Ecto neural progenitor cell (in vitro differentiated cells): Measurements from ENCODE around the gene CILP.
"Not testable (repeated sequence)": the region's sequence is repeated elsewhere in the genome, so short reads cannot be mapped to it uniquely, and the experiment has no call there.

ENCODE experiments used
- DNase-seq: peaks from one replicate; pipeline ENCODE4 v3.0.0-alpha.2; 2018; ENCODE audit warnings: low spot score

CILP gene, protein sequence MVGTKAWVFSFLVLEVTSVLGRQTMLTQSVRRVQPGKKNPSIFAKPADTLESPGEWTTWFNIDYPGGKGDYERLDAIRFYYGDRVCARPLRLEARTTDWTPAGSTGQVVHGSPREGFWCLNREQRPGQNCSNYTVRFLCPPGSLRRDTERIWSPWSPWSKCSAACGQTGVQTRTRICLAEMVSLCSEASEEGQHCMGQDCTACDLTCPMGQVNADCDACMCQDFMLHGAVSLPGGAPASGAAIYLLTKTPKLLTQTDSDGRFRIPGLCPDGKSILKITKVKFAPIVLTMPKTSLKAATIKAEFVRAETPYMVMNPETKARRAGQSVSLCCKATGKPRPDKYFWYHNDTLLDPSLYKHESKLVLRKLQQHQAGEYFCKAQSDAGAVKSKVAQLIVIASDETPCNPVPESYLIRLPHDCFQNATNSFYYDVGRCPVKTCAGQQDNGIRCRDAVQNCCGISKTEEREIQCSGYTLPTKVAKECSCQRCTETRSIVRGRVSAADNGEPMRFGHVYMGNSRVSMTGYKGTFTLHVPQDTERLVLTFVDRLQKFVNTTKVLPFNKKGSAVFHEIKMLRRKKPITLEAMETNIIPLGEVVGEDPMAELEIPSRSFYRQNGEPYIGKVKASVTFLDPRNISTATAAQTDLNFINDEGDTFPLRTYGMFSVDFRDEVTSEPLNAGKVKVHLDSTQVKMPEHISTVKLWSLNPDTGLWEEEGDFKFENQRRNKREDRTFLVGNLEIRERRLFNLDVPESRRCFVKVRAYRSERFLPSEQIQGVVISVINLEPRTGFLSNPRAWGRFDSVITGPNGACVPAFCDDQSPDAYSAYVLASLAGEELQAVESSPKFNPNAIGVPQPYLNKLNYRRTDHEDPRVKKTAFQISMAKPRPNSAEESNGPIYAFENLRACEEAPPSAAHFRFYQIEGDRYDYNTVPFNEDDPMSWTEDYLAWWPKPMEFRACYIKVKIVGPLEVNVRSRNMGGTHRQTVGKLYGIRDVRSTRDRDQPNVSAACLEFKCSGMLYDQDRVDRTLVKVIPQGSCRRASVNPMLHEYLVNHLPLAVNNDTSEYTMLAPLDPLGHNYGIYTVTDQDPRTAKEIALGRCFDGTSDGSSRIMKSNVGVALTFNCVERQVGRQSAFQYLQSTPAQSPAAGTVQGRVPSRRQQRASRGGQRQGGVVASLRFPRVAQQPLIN

GRCh38 chr15:65210770-65211481, at the start of gene CILP:
Gene CILP (minus strand): TSS chr15:65211473. CDS start chr15:65209755, 1,718 bp downstream.
- DNase-seq, result no peak

GRCh38 chr15:65260968-65261367, 49.7 kb upstream of the CILP start:
- no peak for DNase-seq

- DNase-seq, result no peak
These were observed 48.1 kb upstream of the CILP start for GRCh38 chr15:65259367-65259797.

DNA sequence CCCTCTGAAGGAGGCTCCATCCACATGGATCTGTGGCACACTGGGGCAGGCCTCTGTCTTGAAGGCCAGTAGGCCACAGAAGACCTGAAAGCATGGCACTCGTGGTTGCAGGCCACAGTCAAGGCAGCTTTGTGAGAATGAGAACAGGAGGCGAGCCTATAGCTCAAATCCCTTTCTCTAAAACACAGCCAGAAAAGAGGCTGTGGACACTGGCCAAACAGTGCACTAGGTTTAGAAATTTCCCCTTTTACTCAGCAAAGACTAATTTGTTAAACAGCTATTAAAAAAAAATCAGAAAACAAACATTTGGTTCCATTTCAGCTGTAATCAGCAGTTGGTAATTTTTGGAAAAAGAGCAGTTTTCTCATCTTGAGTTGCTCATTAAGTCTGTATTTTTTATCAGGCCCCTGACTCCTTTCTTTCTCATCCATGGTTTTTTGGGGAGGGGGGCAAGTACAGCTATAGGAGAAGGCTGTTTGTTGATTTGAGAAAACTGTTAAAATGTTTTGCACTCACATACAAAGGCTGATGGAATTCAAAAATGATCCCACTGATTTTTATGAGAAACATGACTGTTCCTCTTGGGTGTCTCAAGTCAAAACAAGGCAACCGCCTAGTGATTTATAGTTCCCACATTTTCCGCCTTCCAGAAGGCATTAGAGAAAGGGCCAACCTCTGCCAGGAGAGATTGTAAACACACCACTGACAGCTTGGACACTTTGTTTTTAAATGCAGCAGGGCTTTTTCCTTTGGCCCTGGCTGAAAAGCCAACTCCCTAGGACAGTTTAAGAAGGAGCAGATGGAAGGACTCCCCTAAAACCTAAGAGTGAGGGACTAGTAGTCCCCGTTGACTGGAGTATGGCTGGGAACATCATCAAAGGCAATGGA, 47.3 kb upstream of the CILP start:
- no peak for DNase-seq

DNA sequence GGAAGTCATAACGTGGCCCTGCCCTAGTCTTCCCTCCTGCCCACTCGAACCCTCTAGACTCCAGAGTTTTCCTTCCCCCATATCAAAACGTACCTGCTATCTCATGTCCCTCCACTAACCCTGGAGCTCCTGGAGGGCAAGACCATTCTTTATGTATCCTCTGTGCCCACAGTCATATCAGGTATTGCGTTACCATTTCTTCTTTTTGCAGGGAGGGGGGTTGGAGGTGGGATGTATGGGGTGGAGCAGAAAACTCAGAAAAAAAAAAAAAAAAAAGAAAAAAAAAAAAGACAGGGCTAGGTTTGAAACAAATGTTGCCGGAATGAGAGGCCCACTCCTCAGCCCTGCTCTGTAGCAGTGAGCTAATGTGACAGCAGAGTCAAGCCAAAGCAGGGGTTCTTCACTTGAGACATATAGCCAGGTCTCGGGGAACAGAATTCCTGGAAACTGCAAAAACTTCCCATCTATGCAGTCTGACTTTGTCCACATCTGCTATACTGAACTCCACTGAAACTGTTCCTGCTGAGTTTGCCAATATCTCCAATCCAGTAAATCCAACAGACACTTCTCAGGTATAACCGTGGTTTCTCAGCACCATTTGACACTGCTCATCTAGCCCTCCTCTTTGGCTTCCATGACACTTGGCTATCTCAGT, 44.3 kb upstream of the CILP start:
- no peak for DNase-seq

DNA sequence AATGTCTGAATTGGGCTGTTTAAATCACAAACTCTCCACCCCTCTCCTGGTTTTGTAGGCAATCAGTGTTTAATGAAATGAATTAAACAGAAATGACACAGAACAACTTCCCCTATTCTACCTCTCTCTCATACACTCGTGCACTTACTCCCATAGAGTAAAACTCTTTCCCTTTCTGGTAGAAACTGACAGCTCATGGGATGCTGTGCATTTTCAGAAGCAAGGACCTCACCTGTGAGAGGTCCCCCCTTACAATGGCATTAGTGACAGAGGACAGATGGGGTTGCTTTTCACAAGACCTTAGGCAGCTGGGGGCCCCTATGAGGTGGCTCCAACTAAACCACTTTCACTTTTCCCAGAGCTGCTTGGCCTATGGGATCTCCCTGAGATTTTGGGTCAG, 43.5 kb upstream of the CILP start:
- DNase-seq, result no peak

DNA sequence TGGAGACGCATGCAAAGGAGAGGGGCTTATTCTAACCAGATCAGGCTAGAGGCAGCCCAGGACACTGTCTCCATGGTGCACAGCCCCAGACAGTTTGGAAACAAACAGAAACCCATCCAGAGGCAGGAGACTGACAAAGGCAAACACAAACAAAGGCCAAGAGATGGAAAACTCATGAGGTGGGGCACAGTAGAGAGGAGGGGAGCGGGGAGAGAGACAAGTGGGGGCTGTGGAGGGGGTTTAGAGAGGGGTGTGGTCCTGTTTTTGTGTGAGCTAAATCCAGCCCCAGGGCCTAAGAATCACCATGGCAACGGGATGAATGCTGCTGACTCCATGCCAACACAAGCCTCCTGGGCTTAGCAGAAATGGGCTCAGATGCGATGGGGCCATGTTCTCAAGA, 43.1 kb upstream of the CILP start:
- peak; percentile 79 for DNase-seq

- DNase-seq, result no peak
These were observed 38.4 kb upstream of the CILP start for GRCh38 chr15:65249641-65250040.

- DNase-seq, result no peak
These were observed 37.4 kb upstream of the CILP start for GRCh38 chr15:65248511-65249255.

GRCh38 chr15:65246939-65247338, 35.7 kb upstream of the CILP start:
- DNase-seq, result no peak

GRCh38 chr15:65246026-65246714, 34.9 kb upstream of the CILP start:
- DNase-seq, result no peak

- DNase-seq, result no peak
These were observed 34.0 kb upstream of the CILP start for GRCh38 chr15:65245096-65245856.

GRCh38 chr15:65244638-65245037, 33.4 kb upstream of the CILP start:
- DNase-seq, result no peak

- DNase-seq, result not testable (repeated sequence)
These were observed 25.2 kb upstream of the CILP start for GRCh38 chr15:65236443-65236842.

- no peak for DNase-seq
These were observed 22.4 kb upstream of the CILP start for GRCh38 chr15:65233696-65234095.

- no peak for DNase-seq
These were observed 21.2 kb upstream of the CILP start for GRCh38 chr15:65232520-65232919.

DNA sequence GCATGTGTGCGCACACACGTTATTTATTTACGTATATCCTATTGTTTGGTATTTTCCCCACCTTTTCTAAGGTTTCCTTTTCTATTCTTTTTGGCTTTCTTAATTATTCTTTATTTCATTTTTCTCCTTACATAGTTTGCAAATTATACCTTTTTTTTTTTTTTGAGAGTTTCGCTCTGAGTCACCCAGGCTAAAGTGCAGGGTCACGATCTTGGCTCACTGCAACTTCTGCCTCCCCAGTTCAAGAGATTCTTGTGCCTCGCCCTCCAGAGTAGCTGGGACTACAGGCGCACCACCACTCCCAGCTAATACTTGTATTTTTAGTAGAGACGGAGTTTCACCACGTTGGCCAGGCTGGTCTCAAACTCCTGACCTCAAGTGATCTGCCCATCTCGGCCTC, 20.0 kb upstream of the CILP start:
- DNase-seq, result no peak

- DNase-seq, result not testable (repeated sequence)
These were observed 15.6 kb upstream of the CILP start for GRCh38 chr15:65226901-65227300.
